CD4-positive, alpha-beta T cell treated with Interleukin-1 beta for 1 hour (primary cell): ENCODE measurements around the gene CYGB.
A peak's percentile ranks its signal among the peaks of the same experiment; 100 is the strongest.
"Not testable (repeated sequence)": the region's sequence is repeated elsewhere in the genome, so short reads cannot be mapped to it uniquely, and the experiment has no call there.

Source experiments
- DNase-seq, 2 donors: peaks; one replicate each; pipeline ENCODE4 v3.0.0-alpha.2; 2020 to 2022

The CYGB gene

DNA sequence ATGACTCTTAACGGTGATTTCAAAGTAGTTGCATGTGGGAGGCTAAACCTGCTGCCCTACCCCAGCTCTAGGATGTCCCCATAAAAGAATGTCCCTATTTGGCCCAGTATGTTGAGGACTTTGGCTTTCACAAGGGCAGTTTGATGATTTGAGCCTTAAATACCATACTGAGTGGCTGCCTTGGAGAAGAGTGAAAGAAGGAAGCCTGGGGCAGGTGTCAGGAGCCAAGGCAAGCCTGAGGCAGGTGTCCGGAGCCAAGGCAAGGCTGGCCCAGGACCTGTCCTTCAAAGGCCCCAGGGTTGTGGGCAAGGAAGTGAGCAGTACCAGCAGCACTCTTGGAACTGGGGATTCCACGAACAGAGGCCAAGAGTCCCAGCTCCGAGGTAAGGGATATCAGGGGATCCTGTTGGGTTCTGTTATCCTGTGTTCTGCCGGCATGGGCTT is 29.5 kb upstream of the CYGB start:
- no peak for DNase-seq

DNA sequence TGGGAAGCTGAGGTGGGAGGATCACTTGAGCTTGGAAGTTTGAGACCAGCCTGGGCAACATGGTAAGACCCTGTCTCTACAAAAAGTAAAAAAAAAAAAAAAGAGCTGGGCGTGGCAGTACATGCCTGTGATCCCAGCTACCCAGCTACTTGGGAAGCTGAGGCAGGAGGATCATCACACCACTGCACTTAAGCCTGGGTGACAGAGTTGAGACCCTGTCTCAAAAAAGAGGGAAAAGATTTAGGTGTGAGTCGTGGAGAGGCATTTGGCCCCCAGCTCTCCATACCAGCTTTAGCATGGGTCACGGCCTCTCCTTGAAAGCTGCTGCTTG is 29.1 kb upstream of the CYGB start:
- DNase-seq: no peak

GRCh38 chr17:76565728-76566612 is 28.5 kb upstream of the CYGB start:
- no peak for DNase-seq

DNA sequence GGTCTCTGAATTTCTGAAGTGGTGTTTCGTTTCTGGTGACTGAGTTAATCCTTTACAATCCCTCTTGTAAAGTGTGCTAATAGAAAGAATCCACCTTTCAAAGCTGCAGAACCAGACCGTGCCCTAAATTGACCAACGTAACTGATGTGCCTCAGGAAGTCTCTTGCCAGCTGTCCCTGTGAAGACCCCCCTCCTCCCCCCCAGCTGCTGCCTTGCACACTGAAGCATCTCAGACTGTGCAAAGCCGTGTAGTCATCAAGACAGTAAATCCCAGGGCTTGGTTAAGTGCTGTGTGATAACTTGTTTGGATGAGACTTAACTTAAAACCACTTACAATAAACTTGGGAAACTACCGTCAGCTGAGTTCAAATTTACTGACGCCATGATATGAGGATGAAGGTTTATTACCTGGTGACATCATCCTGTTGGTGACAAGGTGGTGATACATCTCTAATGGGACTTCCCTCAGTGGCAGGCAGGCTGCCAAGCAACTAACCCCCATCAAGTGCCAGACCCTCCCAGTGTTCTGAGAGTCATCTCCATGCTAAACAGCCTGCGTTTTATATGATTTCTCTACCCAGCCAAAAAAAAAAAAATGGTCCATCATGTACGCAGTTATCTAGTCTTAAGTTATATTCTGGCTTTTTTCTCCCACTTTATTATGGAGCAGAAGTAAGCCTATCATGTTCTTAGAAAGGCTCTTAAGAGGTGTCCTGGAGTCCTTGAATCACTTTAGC is 27.6 kb upstream of the CYGB start:
- not testable (repeated sequence) for DNase-seq

GRCh38 chr17:76563359-76563758 is 25.9 kb upstream of the CYGB start:
- DNase-seq: peak in 1 of 2 donors; percentile 25

DNA sequence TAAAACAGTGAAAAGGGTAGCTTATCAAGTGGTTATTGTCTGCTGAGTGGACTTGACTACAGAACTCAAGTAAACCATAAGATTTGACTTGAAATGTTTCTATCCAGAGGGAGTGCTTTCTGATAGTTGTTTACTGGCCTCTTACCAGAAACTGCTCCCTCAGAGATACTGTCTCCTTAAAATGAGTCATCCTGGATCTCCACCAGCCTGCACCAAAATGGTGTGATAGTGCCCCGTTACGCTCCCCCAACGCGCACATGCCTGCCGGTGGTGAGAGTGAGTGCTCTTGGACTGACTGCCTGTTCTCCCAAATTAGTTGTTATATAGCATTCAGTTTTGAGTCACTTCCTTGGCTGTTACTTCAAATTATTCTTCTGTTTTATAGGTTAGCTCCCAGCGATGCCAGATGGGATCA is 25.2 kb upstream of the CYGB start:
- no peak for DNase-seq

GRCh38 chr17:76561799-76562268 is 24.3 kb upstream of the CYGB start:
- no peak for DNase-seq

- DNase-seq: peak in 1 of 2 donors; percentile 72
Observed at GRCh38 chr17:76561332-76561731, 23.8 kb upstream of the CYGB start.

- peak in 1 of 2 donors; percentile 32 for DNase-seq
Observed at GRCh38 chr17:76560877-76561221, 23.3 kb upstream of the CYGB start.

DNA sequence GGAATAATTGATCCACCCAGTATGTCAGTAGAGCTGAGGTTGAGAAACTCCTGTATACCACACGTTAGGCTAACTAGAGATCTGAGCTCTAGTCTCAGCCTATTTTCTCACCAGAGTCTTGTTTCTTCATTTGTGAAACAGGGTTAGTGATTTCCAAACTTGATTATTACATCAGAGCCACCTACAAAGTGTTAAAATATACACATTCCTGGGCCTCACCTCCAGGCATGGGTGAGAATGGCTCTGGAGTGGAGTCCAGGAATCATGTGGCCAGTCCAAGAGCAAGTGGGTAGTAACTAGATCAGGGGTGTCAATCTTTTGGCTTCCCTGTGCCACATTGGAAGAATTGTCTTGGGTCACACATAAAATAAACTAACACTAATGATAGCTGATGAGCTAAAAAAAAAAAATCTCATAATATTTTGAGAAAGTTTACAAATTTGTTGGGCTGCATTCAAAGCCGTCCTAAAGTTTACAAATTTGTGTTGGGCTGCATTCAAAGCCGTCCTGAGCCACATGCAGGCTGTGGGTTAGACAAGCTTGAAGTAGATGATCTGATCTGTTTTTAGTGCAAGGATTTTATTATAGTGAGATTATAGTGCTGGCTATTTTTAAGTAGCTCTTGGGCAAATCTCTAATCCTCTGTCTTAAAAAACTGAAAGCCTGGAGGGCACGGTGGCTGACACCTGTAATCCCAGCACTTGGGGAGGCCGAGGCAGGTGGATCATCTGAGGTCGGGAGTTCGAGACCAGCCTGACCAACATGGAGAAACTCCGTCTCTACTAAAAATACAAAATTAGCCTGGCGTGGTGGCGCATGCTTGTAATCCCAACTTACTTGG is 22.7 kb upstream of the CYGB start:
- no peak for DNase-seq

GRCh38 chr17:76559460-76559859 is 22.0 kb upstream of the CYGB start:
- not testable (repeated sequence) for DNase-seq

- peak in 1 of 2 donors; percentile 41 for DNase-seq
Observed at GRCh38 chr17:76558198-76559095, 20.9 kb upstream of the CYGB start.

DNA sequence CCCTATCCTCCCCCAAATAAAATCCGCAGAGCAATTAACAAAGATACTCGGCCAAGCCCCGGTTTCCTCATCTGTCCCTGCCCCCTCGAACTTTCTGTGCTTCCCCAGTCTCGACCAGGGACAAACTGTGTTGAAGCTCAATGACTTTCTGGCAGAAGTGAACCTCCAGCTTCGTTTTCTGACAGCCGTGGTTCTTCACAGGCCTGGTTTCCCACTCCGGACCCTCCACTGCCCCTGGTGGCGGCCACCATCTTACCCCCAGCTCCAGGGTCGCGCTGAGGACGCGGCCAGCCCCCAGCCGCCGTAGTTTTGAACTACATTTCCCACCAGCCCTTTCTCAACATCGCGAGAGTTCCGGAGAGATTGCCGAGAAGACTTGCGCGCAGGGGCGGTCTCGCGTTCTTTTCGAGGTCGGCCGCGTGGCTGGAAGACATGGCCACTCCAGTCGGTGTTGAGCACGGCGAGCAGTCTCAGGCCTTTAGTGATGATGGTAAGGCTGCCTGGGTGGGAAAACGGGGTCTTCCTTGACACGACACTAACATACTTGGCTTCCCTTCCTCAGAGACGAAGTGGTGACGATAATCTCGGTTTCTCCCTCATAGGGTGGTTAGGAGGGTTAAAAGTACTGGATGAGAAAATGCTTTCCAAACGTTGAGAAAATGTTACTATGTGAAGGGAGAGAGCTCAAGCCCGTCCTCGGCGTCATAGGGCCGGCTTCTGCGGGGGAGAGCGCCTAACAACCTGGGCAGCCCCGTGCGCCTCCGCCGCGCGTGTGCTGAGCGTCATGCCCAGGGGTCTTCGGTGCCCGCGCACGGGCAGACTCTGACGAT is 20.1 kb upstream of the CYGB start:
- peak; percentile 96 to 97 for DNase-seq

GRCh38 chr17:76556765-76557367 is 19.4 kb upstream of the CYGB start:
- DNase-seq: peak; percentile 64 to 69

DNA sequence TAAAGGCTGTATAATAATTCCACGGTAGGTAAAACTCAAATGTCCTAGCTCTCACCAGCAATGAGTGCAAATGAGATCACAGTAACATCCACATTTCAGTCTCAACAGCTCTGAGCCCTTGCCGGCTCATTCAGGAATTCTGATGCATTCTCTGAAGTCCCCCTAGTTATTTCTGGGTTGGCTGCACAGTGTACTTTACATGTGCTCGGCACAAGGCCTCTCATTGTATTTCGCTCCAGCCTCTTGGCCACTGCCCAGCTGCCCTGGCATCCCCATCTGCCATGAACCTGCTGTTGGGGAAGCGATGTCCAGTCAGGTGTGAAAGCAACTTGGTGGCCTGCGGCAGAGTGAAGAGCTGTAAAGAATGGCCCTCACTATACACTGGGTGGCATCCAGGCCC is 16.6 kb upstream of the CYGB start:
- DNase-seq: no peak

DNA sequence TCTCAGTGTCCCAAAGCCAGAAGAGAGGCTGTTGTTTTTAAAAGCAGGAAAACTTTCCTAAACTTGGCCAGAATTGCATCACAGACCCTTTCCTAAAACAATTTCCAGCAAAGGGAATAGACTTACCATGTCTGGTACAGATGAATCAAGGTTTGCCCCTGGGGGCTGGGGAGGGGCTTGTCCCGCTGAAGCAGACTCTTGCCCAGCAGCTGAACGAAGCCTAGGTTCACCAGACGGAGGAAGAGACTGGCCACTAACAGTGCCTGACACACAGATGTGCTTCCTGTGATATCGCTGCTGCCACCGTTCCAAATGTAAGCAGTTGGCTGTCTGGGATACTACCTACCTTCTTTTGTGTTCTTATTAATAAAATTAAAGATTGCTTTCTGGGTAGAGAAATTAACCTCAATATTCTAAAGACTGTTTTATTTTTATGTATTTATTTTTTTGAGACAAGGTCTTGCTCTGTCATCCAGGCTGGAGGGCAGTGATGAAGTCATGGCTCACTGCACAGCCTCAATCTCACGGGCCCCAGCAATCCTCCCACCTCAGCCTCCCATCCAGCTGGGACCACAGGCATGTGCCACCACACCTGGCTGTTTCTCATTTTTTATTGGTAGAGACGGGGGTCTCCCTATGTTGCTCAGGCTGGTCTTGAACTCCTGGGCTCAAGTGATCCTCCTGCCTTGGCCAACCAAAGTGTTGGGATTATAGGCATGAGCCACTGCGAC is 15.8 kb upstream of the CYGB start:
- DNase-seq: no peak

DNA sequence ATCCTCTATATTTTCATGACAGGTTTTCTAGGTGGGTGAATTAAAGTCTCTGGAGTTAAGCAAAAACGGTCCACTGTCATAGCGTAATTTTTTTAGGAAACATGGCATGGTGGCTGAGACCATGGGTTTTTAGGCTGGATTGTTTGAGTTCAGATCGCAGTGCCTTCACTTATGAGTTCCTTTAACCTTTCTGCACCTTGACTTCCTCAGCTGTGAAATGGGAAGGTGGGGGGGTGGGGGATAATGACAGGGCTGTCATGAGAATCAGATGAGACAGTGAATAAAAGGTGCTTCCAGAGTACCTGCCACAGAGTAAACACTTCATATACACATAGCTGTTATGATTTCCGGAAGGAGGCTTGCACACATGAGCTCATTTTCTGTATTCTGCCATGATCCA is 14.2 kb upstream of the CYGB start:
- no peak for DNase-seq

- DNase-seq: no peak
Observed at GRCh38 chr17:76550712-76551615, 13.5 kb upstream of the CYGB start.

DNA sequence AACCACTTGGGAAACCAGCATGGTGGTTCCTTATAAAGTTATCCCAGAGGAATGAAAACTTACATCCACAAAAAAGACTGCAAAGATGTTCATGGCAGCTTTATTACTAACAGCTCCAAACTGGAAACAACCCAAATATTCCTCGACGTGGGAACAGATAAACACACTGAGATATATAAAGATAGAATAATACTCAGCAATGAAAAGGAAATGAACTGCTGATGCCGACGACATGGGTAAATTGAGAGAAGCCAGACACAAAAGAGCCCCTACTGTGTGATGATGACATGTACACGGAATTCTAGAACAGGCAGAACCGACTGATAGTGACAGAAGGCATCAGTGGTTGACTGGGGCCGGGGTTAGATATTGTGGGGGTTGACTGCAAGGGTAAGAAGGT is 12.0 kb upstream of the CYGB start:
- DNase-seq: no peak
